ENCODE data around the gene SORCS2. TPM values are rescaled to one million over a fixed set of nuclear protein-coding genes. Genes with fewer than 3 reads are reported as not detected.

SORCS2 gene
- total and polyA plus RNA-seq, 12 donors, result 0.25 to 5.4 (median 2.2) TPM

GRCh38 chr4:7369511-7369910 lies 177.2 kb downstream of the SORCS2 start:
- intact Hi-C loops (cut with DNase I), result no loop called here
- no peaks in the 10 kb centered on the region for H3K36me3 ChIP-seq
- no peak overlapping the region for H3K4me3 ChIP-seq
- no peaks in the 10 kb centered on the region for H3K9me3 ChIP-seq
- ATAC-seq, result no peak
- 79 to 85% methylated on average over 13 of the region's 13 CpGs for WGBS, 2 donors
- peaks cover 0 to 19% (median 11%) of the 10 kb centered on the region in 9 donors for H3K4me1 ChIP-seq
- peaks cover 0 to 25% (median 0%) of the 10 kb centered on the region in 7 donors for H3K27me3 ChIP-seq
- no peak for TF ChIP-seq CTCF (IDR thresholded peaks at IDR 0.05)
- DNase-seq, result no peak
- H3K27ac ChIP-seq, result no peak overlapping the region

- ATAC-seq, result no peak
Measured at GRCh38 chr4:7370038-7370437, 177.7 kb downstream of the SORCS2 start.

GRCh38 chr4:7371210-7371941 lies 179.0 kb downstream of the SORCS2 start:
- no peak for ATAC-seq
- WGBS, 2 donors, result 79 to 82% methylated on average over 31 of the region's 31 CpGs

More at GRCh38 chr4:7370038-7370437, 177.7 kb downstream of the SORCS2 start:
- intact Hi-C loops (cut with DNase I), result no loop called here
- no peak overlapping the region for H3K4me3 ChIP-seq
- H3K27ac ChIP-seq, result no peak overlapping the region
- H3K9me3 ChIP-seq, result no peaks in the 10 kb centered on the region
- peaks cover 0 to 25% (median 0%) of the 10 kb centered on the region in 7 donors for H3K27me3 ChIP-seq
- no peak for DNase-seq
- 86 to 93% methylated on average over 7 of the region's 7 CpGs for WGBS, 2 donors
- H3K36me3 ChIP-seq, result no peaks in the 10 kb centered on the region
- TF ChIP-seq CTCF (IDR thresholded peaks at IDR 0.05), result no peak
- peaks cover 0 to 13% (median 6%) of the 10 kb centered on the region in 9 donors for H3K4me1 ChIP-seq

GRCh38 chr4:7372673-7373072 lies 180.3 kb downstream of the SORCS2 start:
- peaks cover 0 to 15% (median 0%) of the 10 kb centered on the region in 7 donors for H3K27me3 ChIP-seq
- intact Hi-C loops (cut with DNase I), result no loop called here
- H3K9me3 ChIP-seq, result no peaks in the 10 kb centered on the region
- H3K4me3 ChIP-seq, result no peak overlapping the region
- H3K36me3 ChIP-seq, result no peaks in the 10 kb centered on the region
- H3K4me1 ChIP-seq, result peaks cover 0 to 8% (median 0%) of the 10 kb centered on the region in 9 donors
- WGBS, 2 donors, result 81 to 86% methylated on average over 13 of the region's 13 CpGs
- H3K27ac ChIP-seq, result no peak overlapping the region
- no peak for ATAC-seq
- no peak for DNase-seq
- TF ChIP-seq CTCF (IDR thresholded peaks at IDR 0.05), result no peak

More at GRCh38 chr4:7371210-7371941, 179.0 kb downstream of the SORCS2 start:
- peaks cover 0 to 25% (median 0%) of the 10 kb centered on the region in 7 donors for H3K27me3 ChIP-seq
- H3K4me1 ChIP-seq, result no peaks in the 10 kb centered on the region
- no peak overlapping the region for H3K4me3 ChIP-seq
- intact Hi-C loops (cut with DNase I), result no loop called here
- H3K27ac ChIP-seq, result no peak overlapping the region
- no peak for DNase-seq
- TF ChIP-seq CTCF (IDR thresholded peaks at IDR 0.05), result no peak
- no peaks in the 10 kb centered on the region for H3K36me3 ChIP-seq
- H3K9me3 ChIP-seq, result no peaks in the 10 kb centered on the region
